Measurements from ENCODE around the gene SERPINH1. TPM values are rescaled to one million over a fixed set of nuclear protein-coding genes. Genes with fewer than 3 reads are reported as not detected.

Gene SERPINH1
- total RNA-seq, 2 experiments from 2014 or later, result 3.5 to 4.1 TPM

GRCh38 chr11:75538150-75538942, 23.7 kb upstream of the SERPINH1 start:
- DNase-seq (no peak), ATAC-seq (ENCODE audit: poor library complexity) (no peak)
- Histone ChIP-seq H3K27me3 (ENCODE audit: control insufficient read depth in 1 of 2, insufficient read depth in 2 of 2, low read length in 2 of 2) (no peaks in the 10 kb centered on the region), H3K9me3 (ENCODE audit: control insufficient read depth in 1 of 2, insufficient read depth in 1 of 2, low read length in 2 of 2) (no peaks in the 10 kb centered on the region), H3K36me3 (ENCODE audit: insufficient read depth, low read length) (no peaks in the 10 kb centered on the region), H3K27ac (ENCODE audit: low read depth in 1 of 2, low read length in 2 of 2) (no peak overlapping the region), H3K4me3 (ENCODE audit: low read length) (no peak overlapping the region), H3K4me1 (ENCODE audit: insufficient read depth, low read length) (peaks cover 23% of the 10 kb centered on the region)
- TF ChIP-seq, protein P1, sequence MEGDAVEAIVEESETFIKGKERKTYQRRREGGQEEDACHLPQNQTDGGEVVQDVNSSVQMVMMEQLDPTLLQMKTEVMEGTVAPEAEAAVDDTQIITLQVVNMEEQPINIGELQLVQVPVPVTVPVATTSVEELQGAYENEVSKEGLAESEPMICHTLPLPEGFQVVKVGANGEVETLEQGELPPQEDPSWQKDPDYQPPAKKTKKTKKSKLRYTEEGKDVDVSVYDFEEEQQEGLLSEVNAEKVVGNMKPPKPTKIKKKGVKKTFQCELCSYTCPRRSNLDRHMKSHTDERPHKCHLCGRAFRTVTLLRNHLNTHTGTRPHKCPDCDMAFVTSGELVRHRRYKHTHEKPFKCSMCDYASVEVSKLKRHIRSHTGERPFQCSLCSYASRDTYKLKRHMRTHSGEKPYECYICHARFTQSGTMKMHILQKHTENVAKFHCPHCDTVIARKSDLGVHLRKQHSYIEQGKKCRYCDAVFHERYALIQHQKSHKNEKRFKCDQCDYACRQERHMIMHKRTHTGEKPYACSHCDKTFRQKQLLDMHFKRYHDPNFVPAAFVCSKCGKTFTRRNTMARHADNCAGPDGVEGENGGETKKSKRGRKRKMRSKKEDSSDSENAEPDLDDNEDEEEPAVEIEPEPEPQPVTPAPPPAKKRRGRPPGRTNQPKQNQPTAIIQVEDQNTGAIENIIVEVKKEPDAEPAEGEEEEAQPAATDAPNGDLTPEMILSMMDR (IDR thresholded peaks at IDR 0.05), result no peak
- H3K27ac Mint-ChIP-seq, result no peak overlapping the region
- intact Hi-C loops (cut with DNase I, micrococcal nuclease), result loop anchor here in 1 of 2 experiments (10.0 kb wide), 1 partner anchor 264 kb away; no protein-coding TSS in a partner anchor
- ChIA-PET CTCF (no interaction called here), POLR2A (no interaction called here)
- no peaks in the 10 kb centered on the region for H3K36me3 Mint-ChIP-seq (ENCODE audit: low read depth)
- no peak overlapping the region for H3K4me3 Mint-ChIP-seq
- H3K4me1 Mint-ChIP-seq (ENCODE audit: low read depth), result peaks cover 14% of the 10 kb centered on the region
- H3K9me3 Mint-ChIP-seq, result no peaks in the 10 kb centered on the region
- H3K27me3 Mint-ChIP-seq, result no peaks in the 10 kb centered on the region

DNA sequence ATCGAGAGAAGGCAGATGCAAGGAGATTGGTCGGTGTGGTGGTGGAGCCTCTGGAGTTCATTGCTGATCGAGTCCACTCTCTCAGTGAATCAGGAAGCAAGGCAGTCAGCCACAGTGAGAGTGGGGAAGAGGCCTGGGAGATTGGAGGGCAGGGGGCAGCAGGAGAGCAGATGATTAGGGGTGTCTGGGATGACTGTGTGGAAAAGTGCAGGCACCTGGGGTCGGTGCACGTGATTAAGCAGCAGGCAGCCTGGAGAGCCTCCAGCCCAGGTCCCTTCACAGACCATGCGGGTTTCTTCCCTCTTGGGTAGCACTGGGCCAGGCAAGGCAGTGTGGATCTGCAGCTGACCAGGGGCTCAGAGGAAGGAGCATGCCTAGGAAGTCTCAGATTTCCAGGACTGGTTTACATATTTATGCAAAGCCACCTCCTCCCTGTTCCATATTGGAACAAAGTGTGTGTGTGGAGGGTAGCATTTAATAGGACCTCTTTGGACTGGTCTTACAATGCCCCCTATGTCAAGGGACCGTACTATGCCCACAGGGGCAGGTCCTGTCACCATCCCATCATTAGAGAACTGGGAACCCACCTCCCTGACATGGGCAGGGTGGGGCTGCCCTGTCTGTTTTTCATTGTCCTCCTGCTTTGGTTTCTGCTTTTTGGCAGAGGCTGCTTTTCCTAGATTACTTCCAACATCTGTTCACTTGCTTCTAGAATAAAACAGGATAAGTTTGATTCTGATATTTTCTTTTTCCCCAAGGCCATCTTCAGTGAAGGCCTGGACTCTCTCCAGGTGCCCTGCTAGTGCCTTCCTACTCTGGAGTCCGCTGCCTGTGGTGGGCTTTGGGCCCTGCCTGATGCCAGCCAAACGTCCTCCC, 22.4 kb upstream of the SERPINH1 start:
- no peak overlapping the region for H3K27ac ChIP-seq (ENCODE audit: low read depth in 1 of 2, low read length in 2 of 2)
- TF ChIP-seq, protein P1 (IDR thresholded peaks at IDR 0.05), result no peak
- H3K27me3 ChIP-seq (ENCODE audit: control insufficient read depth in 1 of 2, insufficient read depth in 2 of 2, low read length in 2 of 2), result no peaks in the 10 kb centered on the region
- Mint-ChIP-seq H3K27me3 (no peaks in the 10 kb centered on the region), H3K9me3 (no peaks in the 10 kb centered on the region), H3K36me3 (ENCODE audit: low read depth) (no peaks in the 10 kb centered on the region), H3K4me3 (no peak overlapping the region), H3K27ac (no peak overlapping the region), H3K4me1 (ENCODE audit: low read depth) (peaks cover 5% of the 10 kb centered on the region)
- peaks cover 15% of the 10 kb centered on the region for H3K4me1 ChIP-seq (ENCODE audit: insufficient read depth, low read length)
- H3K4me3 ChIP-seq (ENCODE audit: low read length), result no peak overlapping the region
- no peak for ATAC-seq (ENCODE audit: poor library complexity)
- ChIA-PET POLR2A (no interaction called here), CTCF (no interaction called here)
- DNase-seq, result no peak
- no peaks in the 10 kb centered on the region for H3K9me3 ChIP-seq (ENCODE audit: control insufficient read depth in 1 of 2, insufficient read depth in 1 of 2, low read length in 2 of 2)
- intact Hi-C loops (cut with DNase I, micrococcal nuclease), result loop anchor here in 1 of 2 experiments (10.0 kb wide), 1 partner anchor 265 kb away; no protein-coding TSS in a partner anchor
- no peaks in the 10 kb centered on the region for H3K36me3 ChIP-seq (ENCODE audit: insufficient read depth, low read length)

- ATAC-seq (ENCODE audit: poor library complexity) (no peak), DNase-seq (no peak)
- Mint-ChIP-seq H3K4me3 (no peak overlapping the region), H3K27me3 (no peaks in the 10 kb centered on the region), H3K36me3 (ENCODE audit: low read depth) (no peaks in the 10 kb centered on the region), H3K27ac (no peak overlapping the region), H3K9me3 (no peaks in the 10 kb centered on the region), H3K4me1 (ENCODE audit: low read depth) (peaks cover 4% of the 10 kb centered on the region)
- no peaks in the 10 kb centered on the region for H3K36me3 ChIP-seq (ENCODE audit: insufficient read depth, low read length)
- POLR2A ChIA-PET, result no interaction called here
- no peak overlapping the region for H3K27ac ChIP-seq (ENCODE audit: low read depth in 1 of 2, low read length in 2 of 2)
- TF ChIP-seq, protein P1 (IDR thresholded peaks at IDR 0.05), result no peak
- peaks cover 12% of the 10 kb centered on the region for H3K4me1 ChIP-seq (ENCODE audit: insufficient read depth, low read length)
- CTCF ChIA-PET, result no interaction called here
- intact Hi-C loops (cut with DNase I, micrococcal nuclease), result no loop called here
- H3K9me3 ChIP-seq (ENCODE audit: control insufficient read depth in 1 of 2, insufficient read depth in 1 of 2, low read length in 2 of 2), result no peaks in the 10 kb centered on the region
- peaks cover 0 to 2% of the 10 kb centered on the region in 2 experiments for H3K27me3 ChIP-seq (ENCODE audit: control insufficient read depth in 1 of 2, insufficient read depth in 2 of 2, low read length in 2 of 2)
- no peak overlapping the region for H3K4me3 ChIP-seq (ENCODE audit: low read length)
Measured at GRCh38 chr11:75541193-75542087, 20.6 kb upstream of the SERPINH1 start.
